SK-N-MC (cell line): ENCODE data around the gene ZSWIM1.
"Not testable (repeated sequence)": the region's sequence is repeated elsewhere in the genome, so short reads cannot be mapped to it uniquely, and the experiment has no call there.

Experiments used
- EZH2 ChIP-seq: fragments of 200-600 bp; sonication (generic); IDR thresholded peaks from one replicate; pipeline ENCODE4 v1.6.1; 2017; ENCODE audit warnings: antibody characterized with exemption
- POLR2AphosphoS5 ChIP-seq: IDR thresholded peaks from 2 replicates; pipeline ENCODE4 v1.6.1; 2012; ENCODE audit warnings: mild to moderate bottlenecking, low read depth, low read length, borderline replicate concordance

DNA sequence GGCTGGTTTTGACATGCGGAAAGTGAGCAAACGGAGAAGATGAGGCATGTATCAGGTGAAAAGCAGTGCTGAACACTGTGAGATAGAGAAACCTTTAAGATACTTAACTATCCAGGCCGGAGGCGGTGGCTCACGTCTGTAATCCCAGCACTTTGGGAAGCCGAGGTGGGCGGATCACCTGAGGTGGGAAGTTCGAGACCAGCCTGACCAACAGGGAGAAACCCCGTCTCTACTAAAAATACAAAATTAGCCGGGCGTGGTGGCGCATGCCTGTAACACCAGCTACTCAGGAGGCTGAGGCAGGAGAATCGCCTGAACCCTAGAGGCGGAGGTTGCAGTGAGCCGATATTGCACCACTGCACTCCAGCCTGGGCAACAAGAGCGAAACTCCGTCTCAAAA is 50.7 kb downstream of the ZSWIM1 start:
- not testable (repeated sequence) for TF ChIP-seq EZH2, POLR2AphosphoS5
